Panc1 (cell line): ENCODE results near the gene HRH3. TPM values are rescaled to one million over a fixed set of nuclear protein-coding genes. Genes with fewer than 3 reads are reported as not detected.
A peak's percentile ranks its signal among the peaks of the same experiment; 100 is the strongest.

ENCODE experiments used
- ATAC-seq: fragments of 200-7000 bp; cut with Tn5 transposase; 2 replicates; pipeline ENCODE4 v1.9.1; 2020; ENCODE audit warnings: mild to moderate bottlenecking, moderate library complexity
- BruUV-seq: library from RNA; stranded (reverse); fragments of 400-500 nt; replicated peaks from 2 replicates; lab custom pipeline; 2021; lab: Mats Ljungman, UMichigan
- CTCF ChIA-PET: fragments of 300-600 bp; sonication (Branson Sonifier 250); formaldehyde crosslinking; loops from one replicate; lab custom pipeline; 2022; ENCODE audit warnings: antibody characterized with exemption; lab: Charles Lee
- POLR2A ChIA-PET: fragments of 300-600 bp; sonication (Branson Sonifier 250); formaldehyde crosslinking; loops from one replicate; lab custom pipeline; 2022; ENCODE audit warnings: antibody characterized with exemption; lab: Charles Lee
- DNase-seq: peaks from one replicate; pipeline ENCODE4 v3.0.0-alpha.2; 2010; ENCODE audit warnings: low read depth, low spot score
- H3K27ac ChIP-seq: 2 replicates; pipeline ENCODE4 v1.5.1; 2011; ENCODE audit warnings: mild to moderate bottlenecking, low read length, inconsistent platforms
- H3K27me3 ChIP-seq: fragments of 200-500 bp; sonication (Bioruptor generic); 2 replicates; pipeline ENCODE4 v1.6.0; 2014; ENCODE audit warnings: low read length, inconsistent platforms; ENCODE audit not compliant: control insufficient read depth, insufficient read depth
- H3K36me3 ChIP-seq: fragments of 200-500 bp; sonication (Bioruptor generic); 2 replicates; pipeline ENCODE4 v1.5.1; 2014; ENCODE audit warnings: inconsistent platforms, mild to moderate bottlenecking, low read length, moderate library complexity; ENCODE audit not compliant: control insufficient read depth, insufficient read depth
- H3K4me1 ChIP-seq: 2 replicates; pipeline ENCODE4 v1.5.1; 2011; ENCODE audit warnings: inconsistent platforms, mild to moderate bottlenecking, low read length, moderate library complexity; ENCODE audit not compliant: control insufficient read depth, insufficient read depth
- H3K4me3 ChIP-seq, 2 experiments: 2 replicates each; pipeline ENCODE4 v1.5.1; 2011 to 2012; ENCODE audit warnings: low read depth in 2 of 2, low read length in 2 of 2, mild to moderate bottlenecking in 2 of 2, inconsistent platforms in 1 of 2, moderate library complexity in 1 of 2
- H3K9me3 ChIP-seq: fragments of 200-500 bp; sonication (Bioruptor generic); 2 replicates; pipeline ENCODE4 v1.5.1; 2014; ENCODE audit warnings: low read depth, mild to moderate bottlenecking, inconsistent platforms, low read length, moderate library complexity; ENCODE audit not compliant: control insufficient read depth, insufficient read depth
- POLR2AphosphoS5 ChIP-seq: IDR thresholded peaks from 2 replicates; pipeline ENCODE4 v1.6.1; 2012; ENCODE audit warnings: mild to moderate bottlenecking, low read depth, low read length, moderate library complexity
- SIN3A ChIP-seq: IDR thresholded peaks from 2 replicates; pipeline ENCODE4 v1.6.1; 2012; ENCODE audit warnings: low read depth, mild to moderate bottlenecking, low read length, moderate library complexity, borderline replicate concordance; ENCODE audit not compliant: insufficient read depth
- TCF7L2 ChIP-seq: IDR thresholded peaks from 2 replicates; pipeline ENCODE4 v1.6.1; 2011; ENCODE audit warnings: mild to moderate bottlenecking, low read depth, low read length, inconsistent platforms
- in situ Hi-C: cut with HindIII; loops from 2 replicates; pipeline ENCODE4 v1.10.0; 2016; ENCODE audit warnings: low sequenced_read_pairs, low pct_unique_long_range_greater_than_20kb
- intact Hi-C: fragments of 100-400 bp; cut with micrococcal nuclease; formaldehyde crosslinking; loops from one replicate; pipeline ENCODE4 v1.10.0; 2022; ENCODE audit not compliant: unreplicated experiment
- total RNA-seq: library from RNA; stranded (reverse); gene quantifications from one replicate; pipeline ENCODE4 v1.2.1, GENCODE V29; 2021; ENCODE audit not compliant: unreplicated experiment
- TF ChIP-seq, protein P1 (sequence below), 2 experiments: IDR thresholded peaks; 2 replicates each; pipeline ENCODE4 v1.6.1; 2011 to 2012; ENCODE audit warnings: low read depth in 2 of 2, control low read depth in 1 of 2, low read length in 1 of 2, mild to moderate bottlenecking in 1 of 2, moderate library complexity in 1 of 2; ENCODE audit not compliant: insufficient read depth in 1 of 2
- TF ChIP-seq, protein P2 (sequence below): fragments of 450-650 bp; IDR thresholded peaks from 2 replicates; pipeline ENCODE4 v1.5.1; 2017; ENCODE audit warnings: mild to moderate bottlenecking

The HRH3 gene
- total RNA-seq, 1 experiment from 2014 or later = 0.10 TPM

DNA sequence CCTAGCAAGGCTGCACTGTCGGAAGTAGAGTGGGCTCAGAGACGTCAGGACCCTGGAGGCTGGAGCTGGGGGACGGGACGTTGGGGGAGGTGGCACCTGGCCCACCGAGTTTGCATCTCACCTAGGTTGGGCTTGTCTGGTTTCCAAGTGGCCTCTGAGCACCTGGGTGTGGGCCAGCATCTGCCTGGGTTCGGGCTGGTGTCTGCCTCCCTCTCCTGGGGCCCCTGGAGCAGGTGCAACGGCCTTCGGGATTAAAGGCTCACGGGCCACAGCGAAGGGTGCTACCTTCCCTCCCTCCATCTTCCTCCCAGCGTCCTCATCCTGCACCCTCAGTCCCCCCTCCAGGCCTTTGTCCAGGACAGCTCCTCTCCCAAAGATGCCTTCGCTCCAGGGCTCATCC is 6.0 kb downstream of the HRH3 start:
- CTCF ChIA-PET = no interaction called here
- TF ChIP-seq, protein P1, sequence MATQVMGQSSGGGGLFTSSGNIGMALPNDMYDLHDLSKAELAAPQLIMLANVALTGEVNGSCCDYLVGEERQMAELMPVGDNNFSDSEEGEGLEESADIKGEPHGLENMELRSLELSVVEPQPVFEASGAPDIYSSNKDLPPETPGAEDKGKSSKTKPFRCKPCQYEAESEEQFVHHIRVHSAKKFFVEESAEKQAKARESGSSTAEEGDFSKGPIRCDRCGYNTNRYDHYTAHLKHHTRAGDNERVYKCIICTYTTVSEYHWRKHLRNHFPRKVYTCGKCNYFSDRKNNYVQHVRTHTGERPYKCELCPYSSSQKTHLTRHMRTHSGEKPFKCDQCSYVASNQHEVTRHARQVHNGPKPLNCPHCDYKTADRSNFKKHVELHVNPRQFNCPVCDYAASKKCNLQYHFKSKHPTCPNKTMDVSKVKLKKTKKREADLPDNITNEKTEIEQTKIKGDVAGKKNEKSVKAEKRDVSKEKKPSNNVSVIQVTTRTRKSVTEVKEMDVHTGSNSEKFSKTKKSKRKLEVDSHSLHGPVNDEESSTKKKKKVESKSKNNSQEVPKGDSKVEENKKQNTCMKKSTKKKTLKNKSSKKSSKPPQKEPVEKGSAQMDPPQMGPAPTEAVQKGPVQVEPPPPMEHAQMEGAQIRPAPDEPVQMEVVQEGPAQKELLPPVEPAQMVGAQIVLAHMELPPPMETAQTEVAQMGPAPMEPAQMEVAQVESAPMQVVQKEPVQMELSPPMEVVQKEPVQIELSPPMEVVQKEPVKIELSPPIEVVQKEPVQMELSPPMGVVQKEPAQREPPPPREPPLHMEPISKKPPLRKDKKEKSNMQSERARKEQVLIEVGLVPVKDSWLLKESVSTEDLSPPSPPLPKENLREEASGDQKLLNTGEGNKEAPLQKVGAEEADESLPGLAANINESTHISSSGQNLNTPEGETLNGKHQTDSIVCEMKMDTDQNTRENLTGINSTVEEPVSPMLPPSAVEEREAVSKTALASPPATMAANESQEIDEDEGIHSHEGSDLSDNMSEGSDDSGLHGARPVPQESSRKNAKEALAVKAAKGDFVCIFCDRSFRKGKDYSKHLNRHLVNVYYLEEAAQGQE (IDR thresholded peaks at IDR 0.05; ENCODE audit: insufficient read depth in 1 of 2, low read depth in 2 of 2, low read length in 1 of 2) = no peak
- TF ChIP-seq, protein P2, sequence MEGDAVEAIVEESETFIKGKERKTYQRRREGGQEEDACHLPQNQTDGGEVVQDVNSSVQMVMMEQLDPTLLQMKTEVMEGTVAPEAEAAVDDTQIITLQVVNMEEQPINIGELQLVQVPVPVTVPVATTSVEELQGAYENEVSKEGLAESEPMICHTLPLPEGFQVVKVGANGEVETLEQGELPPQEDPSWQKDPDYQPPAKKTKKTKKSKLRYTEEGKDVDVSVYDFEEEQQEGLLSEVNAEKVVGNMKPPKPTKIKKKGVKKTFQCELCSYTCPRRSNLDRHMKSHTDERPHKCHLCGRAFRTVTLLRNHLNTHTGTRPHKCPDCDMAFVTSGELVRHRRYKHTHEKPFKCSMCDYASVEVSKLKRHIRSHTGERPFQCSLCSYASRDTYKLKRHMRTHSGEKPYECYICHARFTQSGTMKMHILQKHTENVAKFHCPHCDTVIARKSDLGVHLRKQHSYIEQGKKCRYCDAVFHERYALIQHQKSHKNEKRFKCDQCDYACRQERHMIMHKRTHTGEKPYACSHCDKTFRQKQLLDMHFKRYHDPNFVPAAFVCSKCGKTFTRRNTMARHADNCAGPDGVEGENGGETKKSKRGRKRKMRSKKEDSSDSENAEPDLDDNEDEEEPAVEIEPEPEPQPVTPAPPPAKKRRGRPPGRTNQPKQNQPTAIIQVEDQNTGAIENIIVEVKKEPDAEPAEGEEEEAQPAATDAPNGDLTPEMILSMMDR = no peak
- TF ChIP-seq POLR2AphosphoS5 (no peak), TCF7L2 (no peak), SIN3A (no peak)

GRCh38 chr20:62212299-62212698 is 7.8 kb downstream of the HRH3 start:
- ATAC-seq (peak; percentile 7; the same call in 1 of the 2 replicates), DNase-seq (no peak)
- in situ Hi-C loops = no loop called here
- Histone ChIP-seq H3K9me3 (no peaks in the 10 kb centered on the region), H3K4me1 (peaks cover 11% of the 10 kb centered on the region), H3K27me3 (no peaks in the 10 kb centered on the region), H3K36me3 (no peaks in the 10 kb centered on the region), H3K27ac (no peak overlapping the region), H3K4me3 (no peak overlapping the region)
- TF ChIP-seq SIN3A = no peak
- TF ChIP-seq, protein P1 (IDR thresholded peaks at IDR 0.05; ENCODE audit: insufficient read depth in 1 of 2, low read depth in 2 of 2, low read length in 1 of 2) = no peak
- no peak for TF ChIP-seq TCF7L2
- TF ChIP-seq, protein P2 = no peak
- no peak for TF ChIP-seq POLR2AphosphoS5
- no TSS peak for BruUV-seq
- CTCF ChIA-PET = no interaction called here
- intact Hi-C loops = no loop called here
- POLR2A ChIA-PET = no interaction called here

More for the DNA sequence above, 6.0 kb downstream of the HRH3 start:
- H3K9me3 ChIP-seq = no peaks in the 10 kb centered on the region
- ATAC-seq (no peak; the same call in 1 of the 2 replicates), DNase-seq (no peak)
- in situ Hi-C loops = no loop called here
- H3K27ac ChIP-seq = no peak overlapping the region
- POLR2A ChIA-PET = no interaction called here
- H3K27me3 ChIP-seq = no peaks in the 10 kb centered on the region
- BruUV-seq = no TSS peak
- no peaks in the 10 kb centered on the region for H3K36me3 ChIP-seq
- intact Hi-C loops = no loop called here
- H3K4me1 ChIP-seq = peaks cover 11% of the 10 kb centered on the region
- no peak overlapping the region for H3K4me3 ChIP-seq
